ENCODE data around the gene AP1S3.
"Not testable (repeated sequence)": the region's sequence is repeated elsewhere in the genome, so short reads cannot be mapped to it uniquely, and the experiment has no call there.

The AP1S3 gene

GRCh38 chr2:223837287-223838061, at the start of gene AP1S3:
TSS of gene AP1S3 (minus strand) at chr2:223837582. CDS start at chr2:223837450, 132 bp downstream.
- Histone ChIP-seq H3K27me3 (ENCODE audit: control insufficient read depth, insufficient read depth, low read length) (no peaks in the 10 kb centered on the region), H3K9me3 (ENCODE audit: control insufficient read depth, low read depth, low read length) (no peaks in the 10 kb centered on the region), H3K27ac (ENCODE audit: low read length) (peak within 1 kb of the TSS; percentile 41), H3K4me1 (ENCODE audit: control insufficient read depth, low read depth, low read length) (peaks cover 8% of the 10 kb centered on the region), H3K36me3 (ENCODE audit: control insufficient read depth, low read depth, low read length) (no peaks in the 10 kb centered on the region), H3K4me3 (ENCODE audit: low read length) (peak within 1 kb of the TSS; percentile 94), H3K9ac (ENCODE audit: low read length) (peak within 1 kb of the TSS; percentile 75)

GRCh38 chr2:223887127-223887526, 49.7 kb upstream of the AP1S3 start:
- Histone ChIP-seq H3K4me3 (ENCODE audit: low read length) (no peak overlapping the region), H3K4me1 (ENCODE audit: control insufficient read depth, low read depth, low read length) (no peaks in the 10 kb centered on the region), H3K36me3 (ENCODE audit: control insufficient read depth, low read depth, low read length) (peaks cover 36% of the 10 kb centered on the region), H3K9me3 (ENCODE audit: control insufficient read depth, low read depth, low read length) (no peaks in the 10 kb centered on the region), H3K9ac (ENCODE audit: low read length) (no peak overlapping the region), H3K27me3 (ENCODE audit: control insufficient read depth, insufficient read depth, low read length) (no peaks in the 10 kb centered on the region), H3K27ac (ENCODE audit: low read length) (no peak overlapping the region)

- no peak overlapping the region for H3K9ac ChIP-seq (ENCODE audit: low read length)
- no peaks in the 10 kb centered on the region for H3K9me3 ChIP-seq (ENCODE audit: control insufficient read depth, low read depth, low read length)
- H3K27ac ChIP-seq (ENCODE audit: low read length): no peak overlapping the region
- H3K36me3 ChIP-seq (ENCODE audit: control insufficient read depth, low read depth, low read length): peaks cover 39% of the 10 kb centered on the region
- H3K4me1 ChIP-seq (ENCODE audit: control insufficient read depth, low read depth, low read length): no peaks in the 10 kb centered on the region
- no peaks in the 10 kb centered on the region for H3K27me3 ChIP-seq (ENCODE audit: control insufficient read depth, insufficient read depth, low read length)
- H3K4me3 ChIP-seq (ENCODE audit: low read length): no peak overlapping the region
Measured at GRCh38 chr2:223886726-223887125, 49.3 kb upstream of the AP1S3 start.

GRCh38 chr2:223884399-223884798, 47.0 kb upstream of the AP1S3 start:
- H3K9me3 ChIP-seq (ENCODE audit: control insufficient read depth, low read depth, low read length): no peaks in the 10 kb centered on the region
- H3K4me3 ChIP-seq (ENCODE audit: low read length): no peak overlapping the region
- no peak overlapping the region for H3K27ac ChIP-seq (ENCODE audit: low read length)
- H3K27me3 ChIP-seq (ENCODE audit: control insufficient read depth, insufficient read depth, low read length): no peaks in the 10 kb centered on the region
- H3K4me1 ChIP-seq (ENCODE audit: control insufficient read depth, low read depth, low read length): no peaks in the 10 kb centered on the region
- H3K9ac ChIP-seq (ENCODE audit: low read length): no peak overlapping the region
- peaks cover 47% of the 10 kb centered on the region for H3K36me3 ChIP-seq (ENCODE audit: control insufficient read depth, low read depth, low read length)

- Histone ChIP-seq H3K27ac (ENCODE audit: low read length) (no peak overlapping the region), H3K9me3 (ENCODE audit: control insufficient read depth, low read depth, low read length) (no peaks in the 10 kb centered on the region), H3K36me3 (ENCODE audit: control insufficient read depth, low read depth, low read length) (peaks cover 57% of the 10 kb centered on the region), H3K27me3 (ENCODE audit: control insufficient read depth, insufficient read depth, low read length) (no peaks in the 10 kb centered on the region), H3K4me1 (ENCODE audit: control insufficient read depth, low read depth, low read length) (no peaks in the 10 kb centered on the region), H3K4me3 (ENCODE audit: low read length) (no peak overlapping the region), H3K9ac (ENCODE audit: low read length) (no peak overlapping the region)
Measured at GRCh38 chr2:223882715-223883114, 45.3 kb upstream of the AP1S3 start.

- peaks cover 69% of the 10 kb centered on the region for H3K36me3 ChIP-seq (ENCODE audit: control insufficient read depth, low read depth, low read length)
- H3K4me3 ChIP-seq (ENCODE audit: low read length): no peak overlapping the region
- no peaks in the 10 kb centered on the region for H3K27me3 ChIP-seq (ENCODE audit: control insufficient read depth, insufficient read depth, low read length)
- H3K4me1 ChIP-seq (ENCODE audit: control insufficient read depth, low read depth, low read length): no peaks in the 10 kb centered on the region
- no peaks in the 10 kb centered on the region for H3K9me3 ChIP-seq (ENCODE audit: control insufficient read depth, low read depth, low read length)
- H3K9ac ChIP-seq (ENCODE audit: low read length): no peak overlapping the region
- no peak overlapping the region for H3K27ac ChIP-seq (ENCODE audit: low read length)
Measured at GRCh38 chr2:223880796-223881195, 43.4 kb upstream of the AP1S3 start.

- Histone ChIP-seq H3K9me3 (ENCODE audit: control insufficient read depth, low read depth, low read length) (no peaks in the 10 kb centered on the region), H3K4me3 (ENCODE audit: low read length) (no peak overlapping the region), H3K9ac (ENCODE audit: low read length) (no peak overlapping the region), H3K36me3 (ENCODE audit: control insufficient read depth, low read depth, low read length) (peaks cover 68% of the 10 kb centered on the region), H3K4me1 (ENCODE audit: control insufficient read depth, low read depth, low read length) (no peaks in the 10 kb centered on the region), H3K27ac (ENCODE audit: low read length) (no peak overlapping the region), H3K27me3 (ENCODE audit: control insufficient read depth, insufficient read depth, low read length) (no peaks in the 10 kb centered on the region)
Measured at GRCh38 chr2:223877721-223878410, 40.5 kb upstream of the AP1S3 start.

- no peaks in the 10 kb centered on the region for H3K9me3 ChIP-seq (ENCODE audit: control insufficient read depth, low read depth, low read length)
- no peaks in the 10 kb centered on the region for H3K27me3 ChIP-seq (ENCODE audit: control insufficient read depth, insufficient read depth, low read length)
- H3K9ac ChIP-seq (ENCODE audit: low read length): no peak overlapping the region
- H3K4me3 ChIP-seq (ENCODE audit: low read length): no peak overlapping the region
- H3K36me3 ChIP-seq (ENCODE audit: control insufficient read depth, low read depth, low read length): peaks cover 44% of the 10 kb centered on the region
- no peaks in the 10 kb centered on the region for H3K4me1 ChIP-seq (ENCODE audit: control insufficient read depth, low read depth, low read length)
- H3K27ac ChIP-seq (ENCODE audit: low read length): no peak overlapping the region
Measured at GRCh38 chr2:223873672-223874071, 36.3 kb upstream of the AP1S3 start.

- not testable (repeated sequence) for H3K27ac ChIP-seq (ENCODE audit: low read length); H3K9me3 ChIP-seq (ENCODE audit: control insufficient read depth, low read depth, low read length); H3K4me1 ChIP-seq (ENCODE audit: control insufficient read depth, low read depth, low read length); H3K4me3 ChIP-seq (ENCODE audit: low read length); H3K9ac ChIP-seq (ENCODE audit: low read length); H3K27me3 ChIP-seq (ENCODE audit: control insufficient read depth, insufficient read depth, low read length)
- peaks cover 36% of the 10 kb centered on the region for H3K36me3 ChIP-seq (ENCODE audit: control insufficient read depth, low read depth, low read length)
Measured at GRCh38 chr2:223872772-223873171, 35.4 kb upstream of the AP1S3 start.

- not testable (repeated sequence) for H3K4me3 ChIP-seq (ENCODE audit: low read length); H3K27me3 ChIP-seq (ENCODE audit: control insufficient read depth, insufficient read depth, low read length); H3K27ac ChIP-seq (ENCODE audit: low read length); H3K9me3 ChIP-seq (ENCODE audit: control insufficient read depth, low read depth, low read length); H3K9ac ChIP-seq (ENCODE audit: low read length); H3K4me1 ChIP-seq (ENCODE audit: control insufficient read depth, low read depth, low read length)
- H3K36me3 ChIP-seq (ENCODE audit: control insufficient read depth, low read depth, low read length): peaks cover 25% of the 10 kb centered on the region
Measured at GRCh38 chr2:223871661-223872060, 34.3 kb upstream of the AP1S3 start.

- no peak overlapping the region for H3K4me3 ChIP-seq (ENCODE audit: low read length)
- H3K36me3 ChIP-seq (ENCODE audit: control insufficient read depth, low read depth, low read length): peaks cover 18% of the 10 kb centered on the region
- no peaks in the 10 kb centered on the region for H3K9me3 ChIP-seq (ENCODE audit: control insufficient read depth, low read depth, low read length)
- no peak overlapping the region for H3K9ac ChIP-seq (ENCODE audit: low read length)
- no peaks in the 10 kb centered on the region for H3K27me3 ChIP-seq (ENCODE audit: control insufficient read depth, insufficient read depth, low read length)
- H3K4me1 ChIP-seq (ENCODE audit: control insufficient read depth, low read depth, low read length): no peaks in the 10 kb centered on the region
- H3K27ac ChIP-seq (ENCODE audit: low read length): no peak overlapping the region
Measured at GRCh38 chr2:223870840-223871611, 33.6 kb upstream of the AP1S3 start.
